ENCODE data around the gene CTSZ. TPM values are rescaled to one million over a fixed set of nuclear protein-coding genes. Genes with fewer than 3 reads are reported as not detected.
A peak's percentile ranks its signal among the peaks of the same experiment; 100 is the strongest.

Gene CTSZ
- total RNA-seq, 4 donors from 2014 or later = 165 to 410 (median 217) TPM

- ATAC-seq (ENCODE audit: low FRiP score) = no peak
- no peak for TF ChIP-seq CTCF (IDR thresholded peaks at IDR 0.05)
Measured at GRCh38 chr20:59025511-59025910, 18.5 kb upstream of the CTSZ start.

GRCh38 chr20:59025086-59025485 is 18.0 kb upstream of the CTSZ start:
- ATAC-seq (ENCODE audit: low FRiP score) (no peak), DNase-seq (ENCODE audit: low spot score) (no peak)
- no peak for TF ChIP-seq CTCF (IDR thresholded peaks at IDR 0.05)

More at GRCh38 chr20:59025511-59025910, 18.5 kb upstream of the CTSZ start:
- no peak for DNase-seq (ENCODE audit: low spot score)

GRCh38 chr20:59024111-59024530 is 17.1 kb upstream of the CTSZ start:
- ATAC-seq (ENCODE audit: low FRiP score) = no peak
- no peak for TF ChIP-seq CTCF (IDR thresholded peaks at IDR 0.05)

GRCh38 chr20:59023616-59024015 is 16.6 kb upstream of the CTSZ start:
- no peak for DNase-seq (ENCODE audit: low spot score)
- TF ChIP-seq CTCF (IDR thresholded peaks at IDR 0.05) = no peak
- ATAC-seq (ENCODE audit: low FRiP score) = no peak

More at GRCh38 chr20:59024111-59024530, 17.1 kb upstream of the CTSZ start:
- DNase-seq (ENCODE audit: low spot score) = no peak

GRCh38 chr20:59022754-59023153 is 15.7 kb upstream of the CTSZ start:
- TF ChIP-seq CTCF (IDR thresholded peaks at IDR 0.05) = no peak
- ATAC-seq (ENCODE audit: low FRiP score) (no peak), DNase-seq (ENCODE audit: low spot score) (no peak)

- TF ChIP-seq CTCF (IDR thresholded peaks at IDR 0.05) = no peak
- peak; percentile 73 for ATAC-seq (ENCODE audit: low FRiP score)
Measured at GRCh38 chr20:59020938-59021551, 14.0 kb upstream of the CTSZ start.

GRCh38 chr20:59019217-59019616 is 12.2 kb upstream of the CTSZ start, which contains the start of gene TUBB1:
Gene TUBB1 (plus strand): TSS chr20:59019429. CDS start chr20:59019523, 94 bp downstream.
- DNase-seq (ENCODE audit: low spot score) (no peak), ATAC-seq (ENCODE audit: low FRiP score) (no peak)
- no peak for TF ChIP-seq CTCF (IDR thresholded peaks at IDR 0.05)

More at GRCh38 chr20:59020938-59021551, 14.0 kb upstream of the CTSZ start:
- no peak for DNase-seq (ENCODE audit: low spot score)
